Brain microvascular endothelial cell (primary cell): Measurements from ENCODE around the gene RNPEPL1.

ENCODE experiments used
- DNase-seq: peaks from one replicate; pipeline ENCODE4 v3.0.0-alpha.2; 2020
- H3K27ac ChIP-seq: fragments of 250-450 bp; sonication (Bioruptor Pico); 2 replicates; pipeline ENCODE4 v1.5.1; 2020; ENCODE audit warnings: mild to moderate bottlenecking, moderate library complexity
- H3K27me3 ChIP-seq: fragments of 250-450 bp; sonication (Bioruptor Pico); replicated peaks from 2 replicates; pipeline ENCODE4 v1.5.1; 2020; ENCODE audit warnings: mild to moderate bottlenecking
- H3K36me3 ChIP-seq: fragments of 250-450 bp; sonication (Bioruptor Pico); replicated peaks from 2 replicates; pipeline ENCODE4 v1.5.1; 2020; ENCODE audit warnings: mild to moderate bottlenecking
- H3K4me3 ChIP-seq: 2 replicates; pipeline ENCODE4 v1.5.1; 2011; ENCODE audit warnings: low read depth, mild to moderate bottlenecking, control low read depth, low read length, moderate library complexity
- in situ Hi-C: cut with HindIII; loops from 2 replicates; pipeline ENCODE4 v1.10.0; 2017; ENCODE audit warnings: low sequenced_read_pairs, low pct_ligation_motif_present
- TF ChIP-seq, protein P1 (sequence below): IDR thresholded peaks from 2 replicates; pipeline ENCODE4 v1.5.1; 2011; ENCODE audit warnings: low read depth, mild to moderate bottlenecking, moderate library complexity, low read length, control low read depth, inconsistent platforms; ENCODE audit errors: missing control alignments

RNPEPL1 gene

DNA sequence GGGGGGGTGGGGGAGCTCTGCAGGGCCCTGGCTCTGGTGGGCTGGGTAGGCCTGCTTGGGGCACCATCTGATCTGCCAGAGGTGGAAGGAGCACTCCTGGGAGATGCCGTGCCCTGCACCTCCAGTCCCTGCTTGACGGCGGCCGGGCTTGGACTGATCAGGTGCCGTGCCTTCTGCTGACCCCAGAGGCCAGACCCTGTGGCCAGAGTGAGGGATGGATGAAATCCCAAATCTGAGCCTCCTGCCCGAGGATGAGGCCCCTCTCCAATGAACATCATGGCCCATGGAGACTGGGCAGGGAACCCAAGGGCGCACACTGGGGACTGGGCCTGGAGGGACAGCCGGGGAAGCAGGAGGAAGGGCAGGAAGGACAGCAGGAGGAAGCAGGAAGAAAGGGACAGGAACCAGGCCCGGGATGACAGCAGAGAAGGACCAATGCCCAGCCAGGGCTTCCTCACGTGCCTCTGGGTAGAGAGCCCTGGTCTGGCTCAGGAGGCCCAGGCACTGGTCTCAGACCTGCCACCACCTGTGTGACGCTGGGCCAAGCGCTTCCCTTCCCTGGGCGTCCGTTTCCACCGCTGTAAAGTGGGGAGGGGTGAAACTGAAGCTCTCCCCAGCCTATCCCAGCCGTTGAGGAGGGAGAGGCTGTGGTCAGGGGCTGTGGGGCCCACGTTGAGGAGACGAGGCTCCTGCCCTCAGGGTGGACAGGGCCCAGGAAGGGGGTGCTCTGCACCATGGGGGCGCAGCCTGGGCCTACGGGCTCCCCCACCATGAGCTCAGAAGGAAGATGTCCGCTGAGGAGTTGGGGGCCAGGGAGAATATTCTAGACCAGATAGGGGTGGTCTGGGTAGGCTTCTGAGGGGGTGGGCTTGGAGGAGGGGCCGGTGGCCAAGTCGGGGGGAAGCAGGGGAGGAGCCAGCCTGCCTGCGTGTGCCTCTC, 56.0 kb downstream of the RNPEPL1 start:
- H3K4me3 ChIP-seq, result no peak overlapping the region
- in situ Hi-C loops, result no loop called here
- no peaks in the 10 kb centered on the region for H3K36me3 ChIP-seq
- no peak for DNase-seq
- H3K27me3 ChIP-seq, result no peaks in the 10 kb centered on the region
- TF ChIP-seq, protein P1, sequence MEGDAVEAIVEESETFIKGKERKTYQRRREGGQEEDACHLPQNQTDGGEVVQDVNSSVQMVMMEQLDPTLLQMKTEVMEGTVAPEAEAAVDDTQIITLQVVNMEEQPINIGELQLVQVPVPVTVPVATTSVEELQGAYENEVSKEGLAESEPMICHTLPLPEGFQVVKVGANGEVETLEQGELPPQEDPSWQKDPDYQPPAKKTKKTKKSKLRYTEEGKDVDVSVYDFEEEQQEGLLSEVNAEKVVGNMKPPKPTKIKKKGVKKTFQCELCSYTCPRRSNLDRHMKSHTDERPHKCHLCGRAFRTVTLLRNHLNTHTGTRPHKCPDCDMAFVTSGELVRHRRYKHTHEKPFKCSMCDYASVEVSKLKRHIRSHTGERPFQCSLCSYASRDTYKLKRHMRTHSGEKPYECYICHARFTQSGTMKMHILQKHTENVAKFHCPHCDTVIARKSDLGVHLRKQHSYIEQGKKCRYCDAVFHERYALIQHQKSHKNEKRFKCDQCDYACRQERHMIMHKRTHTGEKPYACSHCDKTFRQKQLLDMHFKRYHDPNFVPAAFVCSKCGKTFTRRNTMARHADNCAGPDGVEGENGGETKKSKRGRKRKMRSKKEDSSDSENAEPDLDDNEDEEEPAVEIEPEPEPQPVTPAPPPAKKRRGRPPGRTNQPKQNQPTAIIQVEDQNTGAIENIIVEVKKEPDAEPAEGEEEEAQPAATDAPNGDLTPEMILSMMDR, result no peak
- H3K27ac ChIP-seq, result no peak overlapping the region

DNA sequence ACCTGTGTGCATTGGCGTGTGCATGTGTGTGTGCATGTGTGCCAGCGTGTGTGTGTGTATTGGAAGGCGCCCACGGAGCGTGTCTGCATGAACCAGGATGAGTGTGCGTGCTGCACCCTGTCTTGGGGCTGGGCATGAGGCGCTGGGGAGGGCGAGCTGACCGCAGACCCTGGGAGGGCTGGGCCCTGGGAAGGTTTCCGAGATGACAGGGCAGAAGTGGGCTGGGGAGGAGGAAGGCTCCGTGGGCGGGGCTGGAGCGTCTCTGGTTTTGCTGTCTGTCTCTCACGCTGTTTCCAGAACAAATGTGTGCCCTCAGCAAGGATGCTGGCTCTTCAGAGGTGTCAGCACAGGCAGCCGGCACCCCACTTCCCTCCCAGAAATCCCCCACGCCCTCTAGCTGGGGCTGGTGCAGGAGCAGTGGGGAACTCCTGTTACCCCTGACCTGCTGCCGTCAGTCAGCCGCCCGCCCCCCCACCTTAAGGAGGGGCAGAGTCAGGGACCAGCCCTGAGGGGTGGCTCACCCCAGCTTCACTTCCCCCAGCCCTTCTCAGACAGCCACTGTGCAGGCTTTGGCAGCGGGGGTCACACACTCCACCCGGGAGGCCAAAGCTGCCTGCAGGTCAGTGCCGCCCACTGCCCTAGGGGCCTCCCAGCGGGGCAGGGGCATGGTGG, 56.8 kb downstream of the RNPEPL1 start, which contains the start of gene GPR35:
Gene GPR35, plus strand, starts transcription at position 531 of the 672 bp plus-strand sequence. CDS start 4,473 bp downstream, outside the sequence.
- Histone ChIP-seq H3K27me3 (no peaks in the 10 kb centered on the region), H3K36me3 (no peaks in the 10 kb centered on the region), H3K4me3 (no peak within 1 kb of the TSS), H3K27ac (no peak within 1 kb of the TSS)
- TF ChIP-seq, protein P1, result no peak
- in situ Hi-C loops, result no loop called here
- DNase-seq, result peak; percentile 66

- DNase-seq, result no peak
- H3K27me3 ChIP-seq, result no peaks in the 10 kb centered on the region
- TF ChIP-seq, protein P1, result no peak
Measured at GRCh38 chr2:240626531-240627300, 58.4 kb downstream of the RNPEPL1 start.

DNA sequence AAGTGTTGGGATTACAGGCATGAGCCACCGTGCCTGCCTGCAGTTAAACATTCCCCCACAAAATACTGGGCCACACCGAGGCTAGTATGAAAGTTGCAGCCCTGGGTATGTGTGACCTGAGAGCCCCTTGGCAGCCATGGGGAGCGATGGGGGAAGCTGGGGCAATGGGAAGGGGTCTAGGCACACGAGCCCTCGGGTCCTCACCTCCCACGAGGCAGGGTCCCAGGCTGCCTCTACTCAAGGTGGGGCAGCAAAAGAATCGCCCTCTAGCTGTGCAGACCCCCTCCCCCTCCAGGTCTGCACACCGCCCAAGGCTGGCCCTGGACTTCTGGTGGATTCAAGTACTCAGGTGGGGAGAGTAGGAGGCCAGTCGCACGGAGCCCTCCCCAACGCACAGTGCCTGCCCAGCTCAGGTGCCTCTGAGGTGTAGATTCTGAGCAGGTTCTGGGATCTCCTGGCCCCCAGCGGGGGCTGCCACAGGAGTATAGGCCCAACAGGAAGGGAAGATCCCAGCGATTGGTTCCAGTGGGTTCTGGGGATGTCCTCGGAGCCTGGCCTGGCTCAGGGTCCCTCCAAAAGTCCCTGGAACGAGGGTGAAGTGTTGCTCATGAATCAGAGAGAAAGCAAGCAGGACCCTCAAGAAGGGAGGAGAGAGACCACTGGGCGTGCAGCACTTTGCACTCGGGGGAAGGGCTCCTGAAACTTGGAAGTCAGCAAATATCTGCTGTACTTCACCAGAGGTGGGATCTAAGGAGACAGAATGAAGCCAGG, 59.6 kb downstream of the RNPEPL1 start:
- H3K36me3 ChIP-seq, result no peaks in the 10 kb centered on the region
- TF ChIP-seq, protein P1, result no peak
- no peak overlapping the region for H3K27ac ChIP-seq
- in situ Hi-C loops, result no loop called here
- H3K27me3 ChIP-seq, result no peaks in the 10 kb centered on the region
- DNase-seq, result no peak
- no peak overlapping the region for H3K4me3 ChIP-seq

More at GRCh38 chr2:240626531-240627300, 58.4 kb downstream of the RNPEPL1 start:
- Histone ChIP-seq H3K36me3 (no peaks in the 10 kb centered on the region), H3K27ac (no peak overlapping the region), H3K4me3 (no peak overlapping the region)
- in situ Hi-C loops, result no loop called here

GRCh38 chr2:240628507-240628807, 60.2 kb downstream of the RNPEPL1 start:
- no peak for DNase-seq
- Histone ChIP-seq H3K27me3 (no peaks in the 10 kb centered on the region), H3K36me3 (no peaks in the 10 kb centered on the region), H3K4me3 (no peak overlapping the region), H3K27ac (no peak overlapping the region)
- in situ Hi-C loops, result no loop called here
- TF ChIP-seq, protein P1, result no peak
